ENCODE data around the gene ABLIM3.

GRCh38 chr5:149300441-149300840 is 159.1 kb downstream of the ABLIM3 start:
- TF ChIP-seq POLR2A (IDR thresholded peaks at IDR 0.05; ENCODE audit: low read depth, low read length) (no peak), POLR2AphosphoS5 (IDR thresholded peaks at IDR 0.05; ENCODE audit: low read depth, low read length) (no peak)
